ENCODE results near the gene SPATA9. TPM values are rescaled to one million over a fixed set of nuclear protein-coding genes. Genes with fewer than 3 reads are reported as not detected.

SPATA9 gene
- total and polyA plus RNA-seq, 9 of the 15 experiments (the other 6 are each of a cell fraction or from before 2014, with no cell fraction given) = 0.16 to 5.5 (median 0.39) TPM; not detected in 3

DNA sequence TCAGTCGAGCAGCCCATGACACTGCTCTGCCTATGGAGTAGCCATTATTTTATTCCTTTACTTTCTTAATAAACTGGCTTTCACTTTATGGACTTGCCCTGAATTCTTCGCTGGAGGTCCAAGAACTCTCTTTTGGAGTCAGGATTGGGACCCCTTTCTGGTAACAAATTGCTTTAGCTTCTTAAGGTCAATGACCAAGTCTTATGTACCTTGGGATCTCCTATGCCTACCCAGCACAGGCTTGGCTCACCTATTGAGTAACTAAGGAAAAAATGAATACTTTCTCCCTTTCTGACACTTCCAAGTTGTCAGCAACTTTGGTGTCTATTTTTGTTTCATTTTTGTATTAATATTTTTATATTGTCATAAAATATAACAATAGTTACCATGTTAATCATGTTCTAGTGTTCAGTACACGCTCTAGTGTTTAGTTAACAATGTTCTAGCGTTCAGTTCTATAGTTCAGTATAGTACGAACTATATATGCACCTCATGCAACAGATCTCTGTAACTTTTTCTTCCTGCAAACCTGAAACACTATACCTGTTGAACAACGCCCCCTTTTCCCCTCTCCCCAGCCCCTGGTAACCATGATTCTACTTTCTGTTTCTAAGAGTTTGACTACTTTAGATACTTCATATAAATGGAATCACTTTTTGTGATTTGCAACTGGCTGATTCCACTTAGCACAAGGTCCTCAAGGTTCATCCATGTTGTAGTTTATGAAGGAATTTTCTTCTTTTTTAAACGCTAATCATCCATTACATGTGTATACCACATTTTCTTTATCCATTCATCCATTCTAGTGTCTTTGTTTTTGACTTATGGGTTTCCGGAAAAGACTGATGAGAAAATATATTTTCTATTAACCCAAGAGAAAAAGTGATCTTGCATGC, 46.6 kb upstream of the SPATA9 start (continued):
- TF ChIP-seq, protein P1, sequence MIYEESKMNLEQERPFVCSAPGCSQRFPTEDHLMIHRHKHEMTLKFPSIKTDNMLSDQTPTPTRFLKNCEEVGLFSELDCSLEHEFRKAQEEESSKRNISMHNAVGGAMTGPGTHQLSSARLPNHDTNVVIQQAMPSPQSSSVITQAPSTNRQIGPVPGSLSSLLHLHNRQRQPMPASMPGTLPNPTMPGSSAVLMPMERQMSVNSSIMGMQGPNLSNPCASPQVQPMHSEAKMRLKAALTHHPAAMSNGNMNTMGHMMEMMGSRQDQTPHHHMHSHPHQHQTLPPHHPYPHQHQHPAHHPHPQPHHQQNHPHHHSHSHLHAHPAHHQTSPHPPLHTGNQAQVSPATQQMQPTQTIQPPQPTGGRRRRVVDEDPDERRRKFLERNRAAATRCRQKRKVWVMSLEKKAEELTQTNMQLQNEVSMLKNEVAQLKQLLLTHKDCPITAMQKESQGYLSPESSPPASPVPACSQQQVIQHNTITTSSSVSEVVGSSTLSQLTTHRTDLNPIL (CRISPR knock-in tag; IDR thresholded peaks at IDR 0.05) = no peak
- TF ChIP-seq CCNT2 (IDR thresholded peaks at IDR 0.05; ENCODE audit: borderline replicate concordance, extremely low read depth, insufficient read length, low read depth, low read length) (peak; percentile 1), TAF9B (IDR thresholded peaks at IDR 0.05; ENCODE audit: partially characterized antibody) (no peak), NONO (IDR thresholded peaks at IDR 0.05; ENCODE audit: low read depth in 2 of 2, low read length in 1 of 2) (peak; percentile 42 to 85; a peak in 3 of 4 replicates), ADNP (tag; IDR thresholded peaks at IDR 0.05) (no peak), CXXC5 (CRISPR knock-in tag; IDR thresholded peaks at IDR 0.05) (no peak), BCL6 (CRISPR knock-in tag; IDR thresholded peaks at IDR 0.05) (no peak), RFX5 (IDR thresholded peaks at IDR 0.05; ENCODE audit: low read depth, low read length) (no peak), CREB1 (IDR thresholded peaks at IDR 0.05) (peak; percentile 34; the same call in 1 of the 2 replicates), CREB1 (CRISPR knock-in tag; IDR thresholded peaks at IDR 0.05) (no peak), NR2C2 (CRISPR knock-in tag; IDR thresholded peaks at IDR 0.05) (no peak), NR2C2 (tag; IDR thresholded peaks at IDR 0.05) (no peak; the same call in 1 of the 2 replicates), SIN3B (IDR thresholded peaks at IDR 0.05; ENCODE audit: low read depth) (no peak), RBBP5 (IDR thresholded peaks at IDR 0.05; ENCODE audit: borderline replicate concordance, insufficient read depth, low read length, poor library complexity, severe bottlenecking) (no peak)
- TF ChIP-seq, protein P2, sequence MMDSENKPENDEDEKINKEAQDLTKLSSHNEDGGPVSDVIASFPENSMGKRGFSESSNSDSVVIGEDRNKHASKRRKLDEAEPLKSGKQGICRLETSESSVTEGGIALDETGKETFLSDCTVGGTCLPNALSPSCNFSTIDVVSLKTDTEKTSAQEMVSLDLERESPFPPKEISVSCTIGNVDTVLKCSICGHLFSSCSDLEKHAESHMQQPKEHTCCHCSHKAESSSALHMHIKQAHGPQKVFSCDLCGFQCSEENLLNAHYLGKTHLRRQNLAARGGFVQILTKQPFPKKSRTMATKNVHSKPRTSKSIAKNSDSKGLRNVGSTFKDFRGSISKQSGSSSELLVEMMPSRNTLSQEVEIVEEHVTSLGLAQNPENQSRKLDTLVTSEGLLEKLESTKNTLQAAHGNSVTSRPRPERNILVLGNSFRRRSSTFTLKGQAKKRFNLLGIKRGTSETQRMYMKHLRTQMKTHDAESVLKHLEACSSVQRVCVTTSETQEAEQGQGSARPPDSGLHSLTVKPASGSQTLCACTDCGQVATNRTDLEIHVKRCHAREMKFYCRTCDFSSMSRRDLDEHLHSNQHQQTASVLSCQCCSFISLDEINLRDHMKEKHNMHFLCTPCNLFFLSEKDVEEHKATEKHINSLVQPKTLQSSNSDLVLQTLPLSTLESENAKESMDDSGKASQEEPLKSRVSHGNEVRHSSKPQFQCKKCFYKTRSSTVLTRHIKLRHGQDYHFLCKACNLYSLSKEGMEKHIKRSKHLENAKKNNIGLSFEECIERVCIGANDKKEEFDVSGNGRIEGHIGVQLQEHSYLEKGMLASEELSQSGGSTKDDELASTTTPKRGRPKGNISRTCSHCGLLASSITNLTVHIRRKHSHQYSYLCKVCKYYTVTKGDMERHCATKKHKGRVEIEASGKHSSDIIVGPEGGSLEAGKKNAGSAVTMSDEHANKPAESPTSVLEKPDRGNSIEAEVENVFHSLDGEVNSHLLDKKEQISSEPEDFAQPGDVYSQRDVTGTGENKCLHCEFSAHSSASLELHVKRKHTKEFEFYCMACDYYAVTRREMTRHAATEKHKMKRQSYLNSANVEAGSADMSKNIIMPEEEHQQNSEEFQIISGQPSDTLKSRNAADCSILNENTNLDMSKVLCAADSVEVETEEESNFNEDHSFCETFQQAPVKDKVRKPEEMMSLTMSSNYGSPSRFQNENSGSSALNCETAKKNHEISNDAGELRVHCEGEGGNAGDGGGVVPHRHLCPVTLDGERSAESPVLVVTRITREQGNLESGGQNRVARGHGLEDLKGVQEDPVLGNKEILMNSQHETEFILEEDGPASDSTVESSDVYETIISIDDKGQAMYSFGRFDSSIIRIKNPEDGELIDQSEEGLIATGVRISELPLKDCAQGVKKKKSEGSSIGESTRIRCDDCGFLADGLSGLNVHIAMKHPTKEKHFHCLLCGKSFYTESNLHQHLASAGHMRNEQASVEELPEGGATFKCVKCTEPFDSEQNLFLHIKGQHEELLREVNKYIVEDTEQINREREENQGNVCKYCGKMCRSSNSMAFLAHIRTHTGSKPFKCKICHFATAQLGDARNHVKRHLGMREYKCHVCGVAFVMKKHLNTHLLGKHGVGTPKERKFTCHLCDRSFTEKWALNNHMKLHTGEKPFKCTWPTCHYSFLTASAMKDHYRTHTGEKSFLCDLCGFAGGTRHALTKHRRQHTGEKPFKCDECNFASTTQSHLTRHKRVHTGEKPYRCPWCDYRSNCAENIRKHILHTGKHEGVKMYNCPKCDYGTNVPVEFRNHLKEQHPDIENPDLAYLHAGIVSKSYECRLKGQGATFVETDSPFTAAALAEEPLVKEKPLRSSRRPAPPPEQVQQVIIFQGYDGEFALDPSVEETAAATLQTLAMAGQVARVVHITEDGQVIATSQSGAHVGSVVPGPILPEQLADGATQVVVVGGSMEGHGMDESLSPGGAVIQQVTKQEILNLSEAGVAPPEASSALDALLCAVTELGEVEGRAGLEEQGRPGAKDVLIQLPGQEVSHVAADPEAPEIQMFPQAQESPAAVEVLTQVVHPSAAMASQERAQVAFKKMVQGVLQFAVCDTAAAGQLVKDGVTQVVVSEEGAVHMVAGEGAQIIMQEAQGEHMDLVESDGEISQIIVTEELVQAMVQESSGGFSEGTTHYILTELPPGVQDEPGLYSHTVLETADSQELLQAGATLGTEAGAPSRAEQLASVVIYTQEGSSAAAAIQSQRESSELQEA (IDR thresholded peaks at IDR 0.05; ENCODE audit: low read depth) = no peak
- TF ChIP-seq, protein P3, sequence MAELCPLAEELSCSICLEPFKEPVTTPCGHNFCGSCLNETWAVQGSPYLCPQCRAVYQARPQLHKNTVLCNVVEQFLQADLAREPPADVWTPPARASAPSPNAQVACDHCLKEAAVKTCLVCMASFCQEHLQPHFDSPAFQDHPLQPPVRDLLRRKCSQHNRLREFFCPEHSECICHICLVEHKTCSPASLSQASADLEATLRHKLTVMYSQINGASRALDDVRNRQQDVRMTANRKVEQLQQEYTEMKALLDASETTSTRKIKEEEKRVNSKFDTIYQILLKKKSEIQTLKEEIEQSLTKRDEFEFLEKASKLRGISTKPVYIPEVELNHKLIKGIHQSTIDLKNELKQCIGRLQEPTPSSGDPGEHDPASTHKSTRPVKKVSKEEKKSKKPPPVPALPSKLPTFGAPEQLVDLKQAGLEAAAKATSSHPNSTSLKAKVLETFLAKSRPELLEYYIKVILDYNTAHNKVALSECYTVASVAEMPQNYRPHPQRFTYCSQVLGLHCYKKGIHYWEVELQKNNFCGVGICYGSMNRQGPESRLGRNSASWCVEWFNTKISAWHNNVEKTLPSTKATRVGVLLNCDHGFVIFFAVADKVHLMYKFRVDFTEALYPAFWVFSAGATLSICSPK (IDR thresholded peaks at IDR 0.05; ENCODE audit: borderline replicate concordance) = no peak
